Testis (tissue), 3 donors: ENCODE data around the gene NUTM2B. TPM values are rescaled to one million over a fixed set of nuclear protein-coding genes. Genes with fewer than 3 reads are reported as not detected.
"Not testable (repeated sequence)": the region's sequence is repeated elsewhere in the genome, so short reads cannot be mapped to it uniquely, and the experiment has no call there.

Source experiments
- DNase-seq: peaks from one replicate; pipeline ENCODE4 v3.0.0-alpha.2; 2019
- H3K27ac ChIP-seq, 2 donors: fragments of 200-600 bp; sonication (generic); one replicate each; pipeline ENCODE4 v1.5.1; 2019
- H3K27me3 ChIP-seq: fragments of 200-600 bp; sonication (generic); one replicate; pipeline ENCODE4 v1.5.1; 2019
- H3K36me3 ChIP-seq: fragments of 200-600 bp; sonication (generic); one replicate; pipeline ENCODE4 v1.5.1; 2017; ENCODE audit warnings: low read depth; ENCODE audit errors: missing control alignments
- H3K4me1 ChIP-seq: fragments of 200-600 bp; sonication (generic); one replicate; pipeline ENCODE4 v1.5.1; 2019
- H3K4me3 ChIP-seq, 2 donors: fragments of 200-600 bp; sonication (generic); one replicate each; pipeline ENCODE4 v1.5.1; 2017 to 2019
- H3K9me3 ChIP-seq: fragments of 200-600 bp; sonication (generic); one replicate; pipeline ENCODE4 v1.5.1; 2017
- WGBS, 2 donors: methylation state at CpG; one replicate each; pipeline ENCODE4 v1.1.5; 2018; 5-methylcytosine and 5-hydroxymethylcytosine counted together
- intact Hi-C: fragments of 100-400 bp; cut with DNase I; formaldehyde crosslinking; loops from one replicate; pipeline ENCODE4 v1.15.1; 2023; ENCODE audit warnings: low total_unique reads
- polyA plus RNA-seq: library from polyadenylated mRNA; stranded (reverse); fragments of 350-450 nt; fragmentation: Illumina TruSeq; extraction: RNeasy Lipid Tissue Mini Kit (QIAGEN cat#74804); gene quantifications from one replicate; pipeline ENCODE4 v1.2.3, GENCODE V29; 2014; ENCODE audit warnings: low read depth, low replicate concordance; ENCODE audit not compliant: insufficient read depth
- total RNA-seq, 2 donors: library from RNA; depleted of rRNA; stranded (reverse); fragments of >200 nt; gene quantifications; one replicate each; pipeline ENCODE4 v1.2.3, GENCODE V29; 2016

Gene NUTM2B
- total and polyA plus RNA-seq, 3 donors from 2014 or later: 4.8 to 11.0 (median 5.6) TPM

GRCh38 chr10:79687406-79688150 is 15.4 kb upstream of the NUTM2B start:
- H3K36me3 ChIP-seq, H3K9me3 ChIP-seq, intact Hi-C loops, H3K27me3 ChIP-seq, H3K27ac ChIP-seq, H3K4me1 ChIP-seq, H3K4me3 ChIP-seq, DNase-seq: not testable (repeated sequence)
- WGBS, 2 donors: 86 to 87% methylated on average over 6 of the region's 6 CpGs

GRCh38 chr10:79688798-79689197 is 14.2 kb upstream of the NUTM2B start:
- H3K27ac ChIP-seq, H3K36me3 ChIP-seq, H3K4me3 ChIP-seq, H3K27me3 ChIP-seq, DNase-seq, intact Hi-C loops, H3K9me3 ChIP-seq, H3K4me1 ChIP-seq: not testable (repeated sequence)
- 89% methylated on average over 4 of the region's 4 CpGs for WGBS, 2 donors

GRCh38 chr10:79696596-79696995 is 6.4 kb upstream of the NUTM2B start:
- intact Hi-C loops, DNase-seq, H3K36me3 ChIP-seq, H3K27me3 ChIP-seq, H3K27ac ChIP-seq, H3K4me3 ChIP-seq, H3K4me1 ChIP-seq, H3K9me3 ChIP-seq: not testable (repeated sequence)
- WGBS, 2 donors: 100% methylated on average over 2 of the region's 6 CpGs; no CpG with 5 or more reads in 1 of the 2 donors

GRCh38 chr10:79697141-79697540 is 5.9 kb upstream of the NUTM2B start:
- 45% methylated on average over 2 of the region's 5 CpGs; no CpG with 5 or more reads in 1 of the 2 donors for WGBS, 2 donors
- DNase-seq, H3K4me1 ChIP-seq, H3K36me3 ChIP-seq, H3K27ac ChIP-seq, H3K4me3 ChIP-seq, intact Hi-C loops, H3K27me3 ChIP-seq, H3K9me3 ChIP-seq: not testable (repeated sequence)

GRCh38 chr10:79700381-79700944 is 2.6 kb upstream of the NUTM2B start:
- WGBS, 2 donors: 91 to 93% methylated on average over 24 to 30 of the region's 37 CpGs
- H3K36me3 ChIP-seq, H3K4me3 ChIP-seq, H3K27me3 ChIP-seq, H3K4me1 ChIP-seq, DNase-seq, intact Hi-C loops, H3K9me3 ChIP-seq, H3K27ac ChIP-seq: not testable (repeated sequence)

GRCh38 chr10:79707017-79707416 is 4.0 kb downstream of the NUTM2B start:
- 93% methylated on average over 3 of the region's 8 CpGs; no CpG with 5 or more reads in 1 of the 2 donors for WGBS, 2 donors
- DNase-seq, intact Hi-C loops: not testable (repeated sequence)

GRCh38 chr10:79714976-79715375 is 11.9 kb downstream of the NUTM2B start:
- H3K4me1 ChIP-seq, H3K36me3 ChIP-seq, H3K9me3 ChIP-seq, DNase-seq, intact Hi-C loops, H3K4me3 ChIP-seq, H3K27me3 ChIP-seq, H3K27ac ChIP-seq: not testable (repeated sequence)
- no CpG with 5 or more reads among the region's 3 CpGs for WGBS, 2 donors

More at GRCh38 chr10:79707017-79707416, 4.0 kb downstream of the NUTM2B start:
- H3K4me3 ChIP-seq, H3K27me3 ChIP-seq, H3K36me3 ChIP-seq, H3K27ac ChIP-seq, H3K4me1 ChIP-seq, H3K9me3 ChIP-seq: not testable (repeated sequence)

- H3K4me3 ChIP-seq, H3K9me3 ChIP-seq, H3K4me1 ChIP-seq, H3K27ac ChIP-seq, intact Hi-C loops, H3K36me3 ChIP-seq, DNase-seq, H3K27me3 ChIP-seq: not testable (repeated sequence)
- WGBS, 2 donors: 94 to 100% methylated on average over 2 to 3 of the region's 4 CpGs
Observed at GRCh38 chr10:79716917-79717579, 14.0 kb downstream of the NUTM2B start.

- H3K9me3 ChIP-seq, H3K4me1 ChIP-seq, H3K27ac ChIP-seq, DNase-seq, H3K36me3 ChIP-seq, H3K4me3 ChIP-seq, intact Hi-C loops, H3K27me3 ChIP-seq: not testable (repeated sequence)
- WGBS, 2 donors: 78% methylated on average over 3 of the region's 4 CpGs; no CpG with 5 or more reads in 1 of the 2 donors
Observed at GRCh38 chr10:79720000-79720399, 17.0 kb downstream of the NUTM2B start.

GRCh38 chr10:79726620-79727019 is 23.6 kb downstream of the NUTM2B start:
- intact Hi-C loops, H3K4me3 ChIP-seq, H3K27me3 ChIP-seq, H3K27ac ChIP-seq, H3K36me3 ChIP-seq, H3K9me3 ChIP-seq, DNase-seq, H3K4me1 ChIP-seq: not testable (repeated sequence)
- WGBS, 2 donors: 80 to 90% methylated on average over 1 of the region's 1 CpG

GRCh38 chr10:79744844-79745243 is 41.8 kb downstream of the NUTM2B start:
- H3K27me3 ChIP-seq, H3K4me3 ChIP-seq, DNase-seq, intact Hi-C loops, H3K4me1 ChIP-seq, H3K36me3 ChIP-seq, H3K9me3 ChIP-seq, H3K27ac ChIP-seq: not testable (repeated sequence)
- WGBS, 2 donors: 81 to 87% methylated on average over 6 of the region's 7 CpGs

GRCh38 chr10:79748510-79748909 is 45.5 kb downstream of the NUTM2B start:
- intact Hi-C loops, H3K27ac ChIP-seq, H3K4me3 ChIP-seq, H3K27me3 ChIP-seq, H3K9me3 ChIP-seq, H3K4me1 ChIP-seq, DNase-seq, H3K36me3 ChIP-seq: not testable (repeated sequence)
- WGBS, 2 donors: 96% methylated on average over 2 of the region's 2 CpGs; no CpG with 5 or more reads in 1 of the 2 donors
